NCI-H446 treated with DMSO at 0.1 percent for 48 hours (cell line): ENCODE measurements around the gene SLC2A8.
A peak's percentile ranks its signal among the peaks of the same experiment; 100 is the strongest.

Experiments
- DNase-seq: peaks from one replicate; lab custom pipeline; 2025; lab: John Stamatoyannopoulos, UW

The SLC2A8 gene

GRCh38 chr9:127437497-127438264 lies 40.7 kb downstream of the SLC2A8 start:
- DNase-seq = no peak

GRCh38 chr9:127438394-127438793 lies 41.4 kb downstream of the SLC2A8 start:
- no peak for DNase-seq

GRCh38 chr9:127444283-127444920 lies 47.4 kb downstream of the SLC2A8 start:
- no peak for DNase-seq

- DNase-seq = no peak
These were observed 48.2 kb downstream of the SLC2A8 start for GRCh38 chr9:127444921-127445850.

GRCh38 chr9:127445851-127446712 lies 49.1 kb downstream of the SLC2A8 start:
- DNase-seq = no peak

- DNase-seq = no peak
These were observed 49.9 kb downstream of the SLC2A8 start for GRCh38 chr9:127446713-127447415.

GRCh38 chr9:127447416-127448111 lies 50.6 kb downstream of the SLC2A8 start:
- no peak for DNase-seq

- DNase-seq = no peak
These were observed 51.3 kb downstream of the SLC2A8 start for GRCh38 chr9:127448112-127448805.

- no peak for DNase-seq
These were observed 52.5 kb downstream of the SLC2A8 start for GRCh38 chr9:127449332-127449966.

GRCh38 chr9:127450243-127450760 lies 53.3 kb downstream of the SLC2A8 start:
- DNase-seq = no peak

GRCh38 chr9:127450830-127451607 lies 54.0 kb downstream of the SLC2A8 start, which contains the start of the genes LRSAM1 and RPL12:
TSS of gene LRSAM1 (plus strand) at chr9:127451510. CDS start at chr9:127454528, 3,018 bp downstream.
TSS of gene RPL12 (minus strand) at chr9:127451406. CDS start at chr9:127451317, 89 bp downstream.
- DNase-seq = peak; percentile 75

- DNase-seq = no peak
These were observed 54.6 kb downstream of the SLC2A8 start for GRCh38 chr9:127451608-127451857.

GRCh38 chr9:127451858-127452656 lies 55.1 kb downstream of the SLC2A8 start:
- DNase-seq = no peak

GRCh38 chr9:127452691-127453090 lies 55.7 kb downstream of the SLC2A8 start:
- DNase-seq = no peak

GRCh38 chr9:127455324-127455992 lies 58.5 kb downstream of the SLC2A8 start:
- no peak for DNase-seq

GRCh38 chr9:127457191-127457878 lies 60.4 kb downstream of the SLC2A8 start:
- no peak for DNase-seq
